D721Med (cell line): Measurements from ENCODE around the gene PROX1.

Source experiments
- DNase-seq: peaks from one replicate; pipeline ENCODE4 v3.0.0; 2011; ENCODE audit warnings: low spot score; ENCODE audit not compliant: insufficient read length
- FAIRE-seq: peaks from 2 replicates; lab custom pipeline; 2011; peaks lifted over from hg19 to GRCh38; lab: Jason Lieb, UNC
- TF ChIP-seq, protein P1 (sequence below): IDR thresholded peaks from 2 replicates; pipeline ENCODE4 v1.5.1; 2012; ENCODE audit warnings: mild to moderate bottlenecking, control low read depth; ENCODE audit not compliant: insufficient read depth; ENCODE audit errors: missing control alignments

PROX1 gene

DNA sequence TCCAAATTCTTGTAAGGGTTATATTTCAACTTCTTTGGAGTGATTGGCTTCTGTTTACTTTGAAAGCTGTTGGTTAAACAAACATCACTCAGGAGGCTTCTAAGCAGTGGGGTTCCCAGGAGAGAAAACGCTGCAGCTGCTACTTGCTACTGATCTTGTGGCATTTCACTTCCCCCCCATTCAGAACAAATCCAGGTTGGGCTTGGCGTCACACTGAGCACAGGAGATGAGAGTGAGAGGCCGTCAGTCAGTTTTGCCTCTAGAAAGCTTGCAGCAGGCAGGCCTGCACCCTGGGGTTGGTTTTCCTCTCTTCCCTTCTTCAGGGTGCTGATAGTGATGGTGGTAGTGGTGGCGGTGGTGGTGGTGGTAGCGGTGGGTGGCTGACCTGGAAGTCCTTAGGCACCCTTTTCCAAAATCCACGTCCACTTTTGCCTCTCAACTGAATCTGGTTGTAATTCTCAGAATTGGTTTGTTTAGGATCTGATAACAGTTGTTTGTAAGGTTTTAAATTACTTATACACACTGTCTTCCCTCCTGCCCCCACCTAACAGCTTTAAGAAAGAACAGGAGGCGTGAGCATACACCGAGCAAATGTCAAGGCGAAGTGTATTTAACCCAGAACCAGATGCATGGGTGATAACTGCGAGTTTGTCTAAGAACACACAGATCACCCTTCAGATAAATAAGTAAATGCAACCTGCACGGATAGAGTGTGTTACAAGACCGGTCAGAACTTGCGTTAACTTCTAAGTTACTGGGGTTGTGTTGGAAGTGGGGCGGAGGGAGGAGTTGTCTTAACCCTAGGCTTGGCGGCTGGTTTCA lies 3.2 kb upstream of the PROX1 start:
- no peak for FAIRE-seq
- TF ChIP-seq, protein P1, sequence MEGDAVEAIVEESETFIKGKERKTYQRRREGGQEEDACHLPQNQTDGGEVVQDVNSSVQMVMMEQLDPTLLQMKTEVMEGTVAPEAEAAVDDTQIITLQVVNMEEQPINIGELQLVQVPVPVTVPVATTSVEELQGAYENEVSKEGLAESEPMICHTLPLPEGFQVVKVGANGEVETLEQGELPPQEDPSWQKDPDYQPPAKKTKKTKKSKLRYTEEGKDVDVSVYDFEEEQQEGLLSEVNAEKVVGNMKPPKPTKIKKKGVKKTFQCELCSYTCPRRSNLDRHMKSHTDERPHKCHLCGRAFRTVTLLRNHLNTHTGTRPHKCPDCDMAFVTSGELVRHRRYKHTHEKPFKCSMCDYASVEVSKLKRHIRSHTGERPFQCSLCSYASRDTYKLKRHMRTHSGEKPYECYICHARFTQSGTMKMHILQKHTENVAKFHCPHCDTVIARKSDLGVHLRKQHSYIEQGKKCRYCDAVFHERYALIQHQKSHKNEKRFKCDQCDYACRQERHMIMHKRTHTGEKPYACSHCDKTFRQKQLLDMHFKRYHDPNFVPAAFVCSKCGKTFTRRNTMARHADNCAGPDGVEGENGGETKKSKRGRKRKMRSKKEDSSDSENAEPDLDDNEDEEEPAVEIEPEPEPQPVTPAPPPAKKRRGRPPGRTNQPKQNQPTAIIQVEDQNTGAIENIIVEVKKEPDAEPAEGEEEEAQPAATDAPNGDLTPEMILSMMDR, result no peak
- no peak for DNase-seq

DNA sequence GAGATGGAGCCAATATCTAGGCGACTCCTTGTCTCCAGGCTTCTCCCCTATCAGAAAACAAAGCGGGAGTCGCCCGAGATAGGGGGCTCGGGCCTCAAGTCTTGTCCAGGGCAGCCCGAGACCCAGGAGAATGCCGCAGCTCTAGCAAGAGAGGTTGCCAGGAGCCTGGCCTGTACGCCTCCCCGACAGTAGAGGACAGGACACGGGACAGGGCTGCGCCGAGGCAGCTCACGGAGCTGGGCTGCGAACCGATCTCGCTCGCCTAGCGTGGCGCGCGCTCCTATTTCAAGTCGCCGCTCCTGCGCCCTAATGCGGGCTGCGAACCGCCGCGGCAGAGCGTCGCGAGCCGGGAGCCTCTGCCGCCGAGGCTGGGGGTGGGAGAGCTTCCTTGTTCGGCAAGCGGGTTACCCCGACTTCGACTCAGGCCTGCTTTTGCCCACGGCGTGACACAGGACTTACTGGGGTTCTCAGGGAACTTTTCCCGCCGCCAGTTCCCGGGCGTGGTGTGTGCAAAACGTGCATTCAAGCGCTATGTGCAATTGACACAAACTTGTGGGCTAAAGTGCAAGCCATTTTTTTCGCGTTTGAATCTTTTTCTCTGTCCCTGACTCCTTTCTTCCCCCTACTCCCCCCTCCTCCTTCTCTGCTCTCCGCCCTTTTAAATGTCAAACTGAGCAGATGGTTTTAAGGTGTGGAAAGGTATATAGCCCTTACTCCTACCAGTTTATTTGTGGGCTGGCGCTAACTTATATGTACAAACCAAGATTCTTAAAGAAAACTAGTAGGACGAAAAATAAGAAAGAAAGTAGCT lies 2.4 kb upstream of the PROX1 start:
- TF ChIP-seq, protein P1, result no peak
- no peak for FAIRE-seq
- DNase-seq, result no peak

DNA sequence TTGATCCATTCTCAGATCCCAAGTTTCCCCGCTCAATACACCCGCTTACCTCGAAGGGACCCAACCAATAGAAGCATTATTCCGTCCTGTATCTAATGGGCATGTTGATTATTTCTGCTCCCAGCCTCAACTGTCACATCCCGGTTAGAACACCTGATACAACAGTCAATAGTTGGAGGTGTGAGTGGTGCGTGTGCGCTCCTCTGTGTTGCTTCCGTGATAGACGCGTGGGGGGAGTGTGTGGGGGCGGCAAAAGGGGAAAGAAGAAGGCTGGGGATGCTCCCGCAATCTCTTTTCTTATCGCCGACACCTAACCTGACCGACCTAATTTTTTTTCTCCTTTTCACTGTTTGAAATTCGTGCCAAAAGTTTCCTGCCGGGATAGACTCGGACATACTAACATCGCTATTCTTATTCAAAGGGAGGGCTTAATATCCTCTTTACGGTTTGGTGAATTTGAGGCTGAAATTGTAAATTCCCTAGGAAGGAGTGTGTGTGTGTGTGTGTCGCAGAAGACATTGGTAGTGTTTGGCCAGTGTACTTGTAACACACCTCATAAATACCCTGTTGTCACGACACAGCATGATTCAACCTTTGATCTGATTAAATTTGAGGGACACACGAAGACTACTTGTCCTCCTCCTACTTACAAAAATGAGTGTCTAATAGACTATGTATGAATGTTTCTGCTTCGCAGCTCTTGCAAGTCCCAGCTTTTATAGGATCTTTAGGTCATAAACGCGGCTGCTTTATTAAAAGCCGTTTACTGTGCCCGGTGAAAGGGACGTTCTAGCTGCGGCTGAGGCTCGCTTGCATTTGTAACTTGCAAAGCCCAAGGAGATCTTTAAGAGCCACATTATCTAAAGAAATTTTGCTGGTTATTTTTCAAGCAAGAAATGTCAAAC lies 1.5 kb upstream of the PROX1 start:
- TF ChIP-seq, protein P1, result no peak
- FAIRE-seq (peak; percentile 64), DNase-seq (no peak)

DNA sequence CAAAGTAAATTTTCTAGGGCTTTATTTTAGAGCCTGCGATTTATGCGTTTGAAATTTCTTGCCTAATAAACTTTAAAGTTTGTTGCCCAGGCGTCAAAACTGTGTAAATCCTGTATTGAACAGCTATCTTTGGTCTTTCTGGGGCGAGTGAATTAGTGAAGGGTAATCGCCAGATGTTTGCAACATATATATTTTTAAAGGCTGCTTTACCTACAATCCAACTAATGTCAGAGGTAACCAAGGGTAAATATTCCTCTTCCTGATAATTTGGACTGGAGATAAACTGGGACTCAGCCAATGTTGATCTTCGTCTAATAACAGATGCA lies 885 bp upstream of the PROX1 start:
- DNase-seq (no peak), FAIRE-seq (no peak)
- TF ChIP-seq, protein P1, result no peak

DNA sequence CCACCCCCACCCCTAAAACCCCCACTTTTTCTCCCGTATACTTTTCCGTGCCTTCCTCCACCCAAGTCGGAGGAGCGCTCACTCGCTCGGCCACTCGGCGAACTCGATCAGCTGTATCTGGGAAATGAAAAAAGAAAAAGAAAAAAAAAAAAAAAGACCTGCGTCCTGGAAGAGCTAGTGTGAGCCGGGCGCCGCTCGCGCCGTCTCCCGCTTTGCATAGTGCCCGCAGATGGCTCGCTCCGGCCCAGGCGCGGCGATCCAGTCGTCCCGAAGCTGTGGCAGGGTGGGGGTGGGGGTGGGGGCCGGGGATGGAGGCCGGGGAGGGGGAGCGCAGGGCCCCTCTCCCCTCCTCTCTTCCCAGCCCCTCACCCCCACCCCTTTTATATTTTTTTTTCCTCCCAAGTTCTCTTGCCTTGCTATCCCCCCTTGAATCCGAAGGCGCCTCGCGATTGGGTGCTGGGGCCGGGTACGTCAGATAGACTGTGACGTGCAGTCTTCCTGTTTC lies 299 bp upstream of the PROX1 start:
- peak; percentile 95 for DNase-seq
- FAIRE-seq, result no peak
- TF ChIP-seq, protein P1, result no peak

DNA sequence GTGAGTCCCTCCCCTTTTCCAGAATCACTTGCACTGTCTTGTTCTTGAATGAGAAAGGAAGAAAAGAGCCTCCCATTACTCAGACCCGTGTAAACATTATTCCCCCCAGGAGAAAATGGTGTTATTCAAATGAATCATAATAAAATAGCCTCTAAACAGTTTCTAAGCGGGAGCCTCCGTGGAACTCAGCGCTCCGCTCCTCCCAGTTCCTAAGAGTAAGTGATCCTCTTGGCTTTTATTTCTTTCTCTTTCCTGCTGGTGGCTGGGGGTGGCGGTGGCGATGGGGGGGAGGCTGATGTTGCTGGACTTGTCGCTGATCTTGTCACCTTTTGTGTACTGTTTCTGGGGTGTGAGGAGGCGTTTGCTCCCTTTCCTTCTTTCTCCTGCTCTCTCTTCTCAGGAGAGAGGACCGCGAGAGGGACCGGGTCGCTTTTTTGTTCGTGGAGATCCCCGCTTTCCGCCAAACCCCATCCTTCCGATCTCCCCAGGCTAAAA lies 781 bp downstream of the PROX1 start:
- DNase-seq, result no peak
- FAIRE-seq, result no peak
- TF ChIP-seq, protein P1, result no peak
